SK-N-SH treated with all-trans-retinoic acid at 6 μM for 48 hours (cell line): ENCODE data around the gene CTDSP1.

Experiments used
- ATAC-seq: fragments of 200-7000 bp; cut with Tn5 transposase; 3 replicates; pipeline ENCODE4 v1.9.1; 2020; ENCODE audit warnings: mild to moderate bottlenecking, moderate library complexity
- ARNTL ChIP-seq: fragments of 450-650 bp; formaldehyde crosslinking; IDR thresholded peaks from 2 replicates; pipeline ENCODE4 v1.5.0; 2020; ENCODE audit warnings: low read depth, mild to moderate bottlenecking, moderate library complexity, borderline replicate concordance
- BACH2 ChIP-seq: fragments of 250-450 bp; sonication (Bioruptor Pico); IDR thresholded peaks from 2 replicates; pipeline ENCODE4 v1.9.0; 2021; ENCODE audit warnings: mild to moderate bottlenecking, borderline replicate concordance
- CSDC2 ChIP-seq: fragments of 250-450 bp; sonication (Bioruptor Pico); IDR thresholded peaks from 2 replicates; pipeline ENCODE4 v1.5.0; 2020; ENCODE audit warnings: mild to moderate bottlenecking, moderate library complexity
- GLIS3 ChIP-seq: fragments of 250-450 bp; sonication (Bioruptor Pico); IDR thresholded peaks from 2 replicates; pipeline ENCODE4 v1.5.0; 2020; ENCODE audit warnings: mild to moderate bottlenecking, moderate library complexity
- ISL1 ChIP-seq: fragments of 250-450 bp; sonication (Bioruptor Pico); IDR thresholded peaks from 2 replicates; pipeline ENCODE4 v2.1.2; 2022; ENCODE audit warnings: mild to moderate bottlenecking, moderate library complexity
- OSR1 ChIP-seq: fragments of 250-450 bp; sonication (Bioruptor Pico); IDR thresholded peaks from 2 replicates; pipeline ENCODE4 v1.8.0; 2022; ENCODE audit warnings: moderate library complexity, mild to moderate bottlenecking, inconsistent platforms
- PPARA ChIP-seq: fragments of 250-450 bp; sonication (Bioruptor Pico); IDR thresholded peaks from 2 replicates; pipeline ENCODE4 v1.5.0; 2020; ENCODE audit warnings: mild to moderate bottlenecking, borderline replicate concordance
- RARB ChIP-seq: fragments of 250-450 bp; sonication (Bioruptor Pico); IDR thresholded peaks from 2 replicates; pipeline ENCODE4 v1.8.0; 2021; ENCODE audit warnings: mild to moderate bottlenecking, moderate library complexity
- SNAI2 ChIP-seq: fragments of 250-450 bp; sonication (Bioruptor Pico); IDR thresholded peaks from 2 replicates; pipeline ENCODE4 v1.5.0; 2020; ENCODE audit warnings: mild to moderate bottlenecking, moderate library complexity
- TCF4 ChIP-seq: fragments of 250-450 bp; sonication (Bioruptor Pico); IDR thresholded peaks from 2 replicates; pipeline ENCODE4 v1.8.0; 2021; ENCODE audit warnings: mild to moderate bottlenecking, moderate library complexity, borderline replicate concordance
- TOX ChIP-seq: fragments of 250-450 bp; sonication (Bioruptor Pico); IDR thresholded peaks from 2 replicates; pipeline ENCODE4 v1.8.0; 2021; ENCODE audit warnings: mild to moderate bottlenecking, moderate library complexity, borderline replicate concordance
- ZFP30 ChIP-seq: fragments of 450-650 bp; formaldehyde crosslinking; IDR thresholded peaks from 2 replicates; pipeline ENCODE4 v1.5.0; 2022; ENCODE audit warnings: mild to moderate bottlenecking, moderate library complexity
- ZNF565 ChIP-seq: fragments of 450-650 bp; formaldehyde crosslinking; conservative IDR thresholded peaks from 2 replicates; pipeline ENCODE4 v1.5.0; 2020; ENCODE audit warnings: low read depth, mild to moderate bottlenecking, moderate library complexity
- ZNF70 ChIP-seq: fragments of 450-650 bp; formaldehyde crosslinking; IDR thresholded peaks from 2 replicates; pipeline ENCODE4 v1.5.0; 2020; ENCODE audit warnings: mild to moderate bottlenecking, moderate library complexity
- ZNF8 ChIP-seq: fragments of 450-650 bp; formaldehyde crosslinking; IDR thresholded peaks from 2 replicates; pipeline ENCODE4 v1.5.0; 2020; ENCODE audit warnings: mild to moderate bottlenecking, moderate library complexity
- TF ChIP-seq, protein P1 (sequence below): fragments of 250-450 bp; sonication (Bioruptor Pico); IDR thresholded peaks from 2 replicates; pipeline ENCODE4 v1.5.1; 2021; ENCODE audit warnings: mild to moderate bottlenecking, moderate library complexity
- TF ChIP-seq, protein P2 (sequence below): fragments of 250-450 bp; sonication (Bioruptor Pico); IDR thresholded peaks from 2 replicates; pipeline ENCODE4 v1.8.0; 2021; ENCODE audit warnings: low read depth, mild to moderate bottlenecking, moderate library complexity, borderline replicate concordance
- TF ChIP-seq, protein P3 (sequence below): fragments of 250-450 bp; sonication (Bioruptor Pico); IDR thresholded peaks from 2 replicates; pipeline ENCODE4 v1.5.1; 2020; ENCODE audit warnings: low read depth, mild to moderate bottlenecking, moderate library complexity
- TF ChIP-seq, protein P4 (sequence below): fragments of 250-450 bp; sonication (Bioruptor Pico); IDR thresholded peaks from 2 replicates; pipeline ENCODE4 v1.8.0; 2020; ENCODE audit warnings: mild to moderate bottlenecking, moderate library complexity, borderline replicate concordance
- TF ChIP-seq, protein P5 (sequence below): fragments of 250-450 bp; sonication (Bioruptor Pico); IDR thresholded peaks from 2 replicates; pipeline ENCODE4 v1.5.0; 2020; ENCODE audit warnings: mild to moderate bottlenecking, moderate library complexity

The CTDSP1 gene

DNA sequence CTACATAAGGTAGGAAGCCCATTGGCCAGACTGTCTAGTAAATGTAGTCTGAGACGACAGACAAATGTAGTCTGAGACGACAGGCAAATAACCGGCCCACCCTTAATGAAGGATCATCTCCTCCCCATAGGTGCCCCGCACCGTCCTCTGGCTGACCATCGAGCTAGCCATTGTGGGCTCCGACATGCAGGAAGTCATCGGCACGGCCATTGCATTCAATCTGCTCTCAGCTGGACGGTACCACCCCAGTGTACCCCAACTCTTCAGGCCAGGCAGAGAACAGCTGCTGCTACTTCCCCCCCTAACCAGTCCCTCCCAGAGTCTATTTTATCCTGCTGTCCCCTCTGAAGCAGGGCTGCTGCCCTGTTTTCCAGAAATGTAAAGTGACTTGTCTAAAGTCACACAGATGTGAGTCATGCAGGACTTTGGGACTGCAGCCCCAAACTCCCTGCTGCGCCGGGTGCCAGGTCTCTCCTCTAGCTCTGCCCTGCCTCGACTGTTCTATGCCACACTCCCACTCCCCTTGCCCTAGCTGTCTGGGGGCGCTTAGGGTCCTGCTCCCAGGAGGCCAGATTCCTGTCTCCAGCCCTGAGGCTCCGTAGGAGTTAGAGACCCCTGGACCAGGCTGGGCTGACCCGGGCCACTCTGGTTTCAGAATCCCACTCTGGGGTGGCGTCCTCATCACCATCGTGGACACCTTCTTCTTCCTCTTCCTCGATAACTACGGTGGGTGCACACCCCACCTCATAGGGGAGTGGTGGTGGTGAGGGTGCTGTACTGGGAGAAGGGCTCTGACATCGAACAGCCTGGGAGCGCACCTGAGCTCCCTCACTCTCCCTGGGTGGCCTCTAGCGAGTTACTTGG lies 12.9 kb upstream of the CTDSP1 start:
- no peak for TF ChIP-seq CSDC2 (CRISPR knock-in tag)
- no peak for TF ChIP-seq ZNF70 (CRISPR knock-in tag)
- TF ChIP-seq ZNF8 (CRISPR knock-in tag): no peak
- TF ChIP-seq, protein P1, sequence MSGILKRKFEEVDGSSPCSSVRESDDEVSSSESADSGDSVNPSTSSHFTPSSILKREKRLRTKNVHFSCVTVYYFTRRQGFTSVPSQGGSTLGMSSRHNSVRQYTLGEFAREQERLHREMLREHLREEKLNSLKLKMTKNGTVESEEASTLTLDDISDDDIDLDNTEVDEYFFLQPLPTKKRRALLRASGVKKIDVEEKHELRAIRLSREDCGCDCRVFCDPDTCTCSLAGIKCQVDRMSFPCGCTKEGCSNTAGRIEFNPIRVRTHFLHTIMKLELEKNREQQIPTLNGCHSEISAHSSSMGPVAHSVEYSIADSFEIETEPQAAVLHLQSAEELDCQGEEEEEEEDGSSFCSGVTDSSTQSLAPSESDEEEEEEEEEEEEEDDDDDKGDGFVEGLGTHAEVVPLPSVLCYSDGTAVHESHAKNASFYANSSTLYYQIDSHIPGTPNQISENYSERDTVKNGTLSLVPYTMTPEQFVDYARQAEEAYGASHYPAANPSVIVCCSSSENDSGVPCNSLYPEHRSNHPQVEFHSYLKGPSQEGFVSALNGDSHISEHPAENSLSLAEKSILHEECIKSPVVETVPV (CRISPR knock-in tag): no peak
- no peak for TF ChIP-seq RARB
- TF ChIP-seq PPARA: no peak
- TF ChIP-seq, protein P2, sequence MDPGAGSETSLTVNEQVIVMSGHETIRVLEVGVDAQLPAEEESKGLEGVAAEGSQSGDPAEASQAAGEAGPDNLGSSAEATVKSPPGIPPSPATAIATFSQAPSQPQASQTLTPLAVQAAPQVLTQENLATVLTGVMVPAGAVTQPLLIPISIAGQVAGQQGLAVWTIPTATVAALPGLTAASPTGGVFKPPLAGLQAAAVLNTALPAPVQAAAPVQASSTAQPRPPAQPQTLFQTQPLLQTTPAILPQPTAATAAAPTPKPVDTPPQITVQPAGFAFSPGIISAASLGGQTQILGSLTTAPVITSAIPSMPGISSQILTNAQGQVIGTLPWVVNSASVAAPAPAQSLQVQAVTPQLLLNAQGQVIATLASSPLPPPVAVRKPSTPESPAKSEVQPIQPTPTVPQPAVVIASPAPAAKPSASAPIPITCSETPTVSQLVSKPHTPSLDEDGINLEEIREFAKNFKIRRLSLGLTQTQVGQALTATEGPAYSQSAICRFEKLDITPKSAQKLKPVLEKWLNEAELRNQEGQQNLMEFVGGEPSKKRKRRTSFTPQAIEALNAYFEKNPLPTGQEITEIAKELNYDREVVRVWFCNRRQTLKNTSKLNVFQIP (CRISPR knock-in tag): no peak
- TF ChIP-seq ISL1 (CRISPR knock-in tag): no peak
- no peak for TF ChIP-seq OSR1
- TF ChIP-seq, protein P3, sequence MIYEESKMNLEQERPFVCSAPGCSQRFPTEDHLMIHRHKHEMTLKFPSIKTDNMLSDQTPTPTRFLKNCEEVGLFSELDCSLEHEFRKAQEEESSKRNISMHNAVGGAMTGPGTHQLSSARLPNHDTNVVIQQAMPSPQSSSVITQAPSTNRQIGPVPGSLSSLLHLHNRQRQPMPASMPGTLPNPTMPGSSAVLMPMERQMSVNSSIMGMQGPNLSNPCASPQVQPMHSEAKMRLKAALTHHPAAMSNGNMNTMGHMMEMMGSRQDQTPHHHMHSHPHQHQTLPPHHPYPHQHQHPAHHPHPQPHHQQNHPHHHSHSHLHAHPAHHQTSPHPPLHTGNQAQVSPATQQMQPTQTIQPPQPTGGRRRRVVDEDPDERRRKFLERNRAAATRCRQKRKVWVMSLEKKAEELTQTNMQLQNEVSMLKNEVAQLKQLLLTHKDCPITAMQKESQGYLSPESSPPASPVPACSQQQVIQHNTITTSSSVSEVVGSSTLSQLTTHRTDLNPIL (CRISPR knock-in tag): no peak
- TF ChIP-seq SNAI2 (CRISPR knock-in tag): no peak
- TF ChIP-seq ARNTL (CRISPR knock-in tag): no peak
- no peak for TF ChIP-seq TCF4
- TF ChIP-seq GLIS3: no peak
- TF ChIP-seq, protein P4, sequence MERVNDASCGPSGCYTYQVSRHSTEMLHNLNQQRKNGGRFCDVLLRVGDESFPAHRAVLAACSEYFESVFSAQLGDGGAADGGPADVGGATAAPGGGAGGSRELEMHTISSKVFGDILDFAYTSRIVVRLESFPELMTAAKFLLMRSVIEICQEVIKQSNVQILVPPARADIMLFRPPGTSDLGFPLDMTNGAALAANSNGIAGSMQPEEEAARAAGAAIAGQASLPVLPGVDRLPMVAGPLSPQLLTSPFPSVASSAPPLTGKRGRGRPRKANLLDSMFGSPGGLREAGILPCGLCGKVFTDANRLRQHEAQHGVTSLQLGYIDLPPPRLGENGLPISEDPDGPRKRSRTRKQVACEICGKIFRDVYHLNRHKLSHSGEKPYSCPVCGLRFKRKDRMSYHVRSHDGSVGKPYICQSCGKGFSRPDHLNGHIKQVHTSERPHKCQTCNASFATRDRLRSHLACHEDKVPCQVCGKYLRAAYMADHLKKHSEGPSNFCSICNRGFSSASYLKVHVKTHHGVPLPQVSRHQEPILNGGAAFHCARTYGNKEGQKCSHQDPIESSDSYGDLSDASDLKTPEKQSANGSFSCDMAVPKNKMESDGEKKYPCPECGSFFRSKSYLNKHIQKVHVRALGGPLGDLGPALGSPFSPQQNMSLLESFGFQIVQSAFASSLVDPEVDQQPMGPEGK: no peak
- TF ChIP-seq ZNF565 (CRISPR knock-in tag): no peak
- TF ChIP-seq BACH2 (CRISPR knock-in tag): no peak
- TF ChIP-seq, protein P5, sequence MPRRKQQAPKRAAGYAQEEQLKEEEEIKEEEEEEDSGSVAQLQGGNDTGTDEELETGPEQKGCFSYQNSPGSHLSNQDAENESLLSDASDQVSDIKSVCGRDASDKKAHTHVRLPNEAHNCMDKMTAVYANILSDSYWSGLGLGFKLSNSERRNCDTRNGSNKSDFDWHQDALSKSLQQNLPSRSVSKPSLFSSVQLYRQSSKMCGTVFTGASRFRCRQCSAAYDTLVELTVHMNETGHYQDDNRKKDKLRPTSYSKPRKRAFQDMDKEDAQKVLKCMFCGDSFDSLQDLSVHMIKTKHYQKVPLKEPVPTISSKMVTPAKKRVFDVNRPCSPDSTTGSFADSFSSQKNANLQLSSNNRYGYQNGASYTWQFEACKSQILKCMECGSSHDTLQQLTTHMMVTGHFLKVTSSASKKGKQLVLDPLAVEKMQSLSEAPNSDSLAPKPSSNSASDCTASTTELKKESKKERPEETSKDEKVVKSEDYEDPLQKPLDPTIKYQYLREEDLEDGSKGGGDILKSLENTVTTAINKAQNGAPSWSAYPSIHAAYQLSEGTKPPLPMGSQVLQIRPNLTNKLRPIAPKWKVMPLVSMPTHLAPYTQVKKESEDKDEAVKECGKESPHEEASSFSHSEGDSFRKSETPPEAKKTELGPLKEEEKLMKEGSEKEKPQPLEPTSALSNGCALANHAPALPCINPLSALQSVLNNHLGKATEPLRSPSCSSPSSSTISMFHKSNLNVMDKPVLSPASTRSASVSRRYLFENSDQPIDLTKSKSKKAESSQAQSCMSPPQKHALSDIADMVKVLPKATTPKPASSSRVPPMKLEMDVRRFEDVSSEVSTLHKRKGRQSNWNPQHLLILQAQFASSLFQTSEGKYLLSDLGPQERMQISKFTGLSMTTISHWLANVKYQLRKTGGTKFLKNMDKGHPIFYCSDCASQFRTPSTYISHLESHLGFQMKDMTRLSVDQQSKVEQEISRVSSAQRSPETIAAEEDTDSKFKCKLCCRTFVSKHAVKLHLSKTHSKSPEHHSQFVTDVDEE (CRISPR knock-in tag): no peak
- TF ChIP-seq TOX (CRISPR knock-in tag): no peak
- TF ChIP-seq, all 23 proteins: peak for 0
- no peak for ATAC-seq

DNA sequence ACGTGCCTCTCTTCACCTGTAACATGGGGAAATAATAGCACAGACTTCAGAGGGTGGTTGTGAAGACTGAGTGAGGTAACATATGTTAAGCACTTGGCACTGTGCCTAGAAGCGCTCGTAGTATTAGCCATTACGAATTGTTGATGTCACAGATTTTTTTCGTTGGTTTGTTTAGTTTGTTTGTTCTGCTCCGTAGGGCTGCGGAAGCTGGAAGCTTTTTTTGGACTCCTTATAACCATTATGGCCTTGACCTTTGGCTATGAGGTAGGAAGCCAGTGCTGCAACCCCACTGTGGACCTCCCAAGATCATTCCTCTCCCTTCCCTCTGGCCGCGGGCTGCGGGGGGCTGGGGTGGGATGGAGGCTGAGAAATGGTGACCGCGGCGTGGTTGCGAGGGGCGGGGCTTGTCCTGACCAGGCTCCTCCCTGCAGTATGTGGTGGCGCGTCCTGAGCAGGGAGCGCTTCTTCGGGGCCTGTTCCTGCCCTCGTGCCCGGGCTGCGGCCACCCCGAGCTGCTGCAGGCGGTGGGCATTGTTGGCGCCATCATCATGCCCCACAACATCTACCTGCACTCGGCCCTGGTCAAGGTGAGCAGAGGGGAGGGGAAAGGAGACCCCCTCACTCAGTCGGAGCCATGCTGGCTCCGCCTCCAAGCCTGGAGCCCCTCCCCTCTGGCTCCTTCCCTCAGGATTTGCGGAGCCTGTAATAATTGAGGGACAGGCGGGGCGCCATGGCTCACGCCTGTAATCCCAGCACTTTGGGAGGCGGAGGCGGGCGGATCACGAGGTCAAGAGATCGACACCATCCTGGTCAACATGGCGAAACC lies 12.1 kb upstream of the CTDSP1 start:
- ATAC-seq: peak; percentile 14; the same call in 2 of the 3 replicates

More for the DNA sequence above, 12.1 kb upstream of the CTDSP1 start:
- TF ChIP-seq, protein P4: no peak
- TF ChIP-seq OSR1 (no peak), ARNTL (CRISPR knock-in tag) (no peak), ZNF8 (CRISPR knock-in tag) (no peak), ZFP30 (CRISPR knock-in tag) (no peak), RARB (no peak), CSDC2 (CRISPR knock-in tag) (no peak), ZNF70 (CRISPR knock-in tag) (no peak)
- TF ChIP-seq, protein P5 (CRISPR knock-in tag): no peak
- TF ChIP-seq, protein P3 (CRISPR knock-in tag): no peak
